Psoas muscle (tissue), 8 donors: Measurements from ENCODE around the gene RTTN. TPM values are rescaled to one million over a fixed set of nuclear protein-coding genes. Genes with fewer than 3 reads are reported as not detected.
"Not testable (repeated sequence)": the region's sequence is repeated elsewhere in the genome, so short reads cannot be mapped to it uniquely, and the experiment has no call there.

Experiments
- ATAC-seq, 4 donors: fragments of 200-7000 bp; cut with Tn5 transposase; one replicate each; pipeline ENCODE4 v1.9.1; 2020; ENCODE audit warnings: moderate library complexity in 3 of 4, mild to moderate bottlenecking in 2 of 4
- DNase-seq, 2 donors: peaks; one replicate each; pipeline ENCODE4 v3.0.0-alpha.2; 2020
- H3K27ac ChIP-seq: fragments of 200-600 bp; one replicate; pipeline ENCODE4 v1.8.0; 2022
- H3K27me3 ChIP-seq, 3 donors: fragments of 200-600 bp in 1 of 3; one replicate each; pipeline versions ENCODE4 v1.6.1 to v1.8.0; 2013 to 2022; ENCODE audit warnings: low read length in 2 of 3, mild to moderate bottlenecking in 2 of 3, moderate library complexity in 1 of 3; ENCODE audit not compliant: insufficient read depth in 3 of 3
- H3K36me3 ChIP-seq, 2 donors: fragments of 200-600 bp in 1 of 2; one replicate each; pipeline versions ENCODE4 v1.6.1 to v1.8.0; 2013 to 2022; ENCODE audit warnings: low read depth in 1 of 2, mild to moderate bottlenecking in 1 of 2, moderate library complexity in 1 of 2; ENCODE audit not compliant: insufficient read depth in 1 of 2
- H3K4me1 ChIP-seq: fragments of 200-600 bp; one replicate; pipeline ENCODE4 v1.8.0; 2022
- H3K4me3 ChIP-seq: fragments of 200-600 bp; one replicate; pipeline ENCODE4 v1.8.0; 2022; ENCODE audit warnings: mild to moderate bottlenecking
- H3K9me3 ChIP-seq: fragments of 200-600 bp; one replicate; pipeline ENCODE4 v1.8.0; 2022
- CTCF ChIP-seq: fragments of 200-600 bp; IDR thresholded peaks from one replicate; pipeline ENCODE4 v1.8.0; 2022; ENCODE audit warnings: antibody characterized with exemption
- WGBS, 3 donors: extraction: QIAGEN DNeasy Blood & Tissue Kit; methylation state at CpG; one replicate each; pipeline versions ENCODE4 v1.1.6 to v1.1.7; 2013; 5-methylcytosine and 5-hydroxymethylcytosine counted together
- intact Hi-C, 2 donors: fragments of 100-400 bp; cut with DNase I; formaldehyde crosslinking; loops; one replicate each; pipeline versions ENCODE4 v1.11.0 to v1.14.2; 2022
- long read RNA-seq, 2 donors: library from polyadenylated mRNA; unstranded; transcript quantifications; one replicate each; pipeline ENCODE4 v2.0.0, GENCODE V29; 2021
- polyA plus RNA-seq, 3 donors: library from polyadenylated mRNA; stranded (reverse); fragments of 200-250 nt; gene quantifications; one replicate each; pipeline ENCODE4 v1.2.3, GENCODE V29; 2013
- total RNA-seq, 4 donors: library from RNA; stranded (reverse); fragmentation: NEBNext Ultra II Directional in 2 of 4; extraction: Animal tissue kit (Norgen Biotek cat#: 25700) in 2 of 4; gene quantifications; one replicate each; pipeline versions ENCODE4 v1.2.1 to v1.2.4, GENCODE V29; 2021 to 2023
- donor health status: healthy with polysubstance abuse.
- donor health status: DM: no; HTN: no; CAD: no; lungs with moderate emphysema.
- donor health status: Bipolar disorder and iron deficiency.
- donor health status: healthy.
- donor health status: DM: yes; HTN: yes; CAD: no.
- donor health status: DM: no; HTN: no; CAD: no.
- donor health status: DM: no; HTN: no; CAD: no.
- donor health status: DM: yes; HTN: yes; CAD: no.

Gene RTTN
- total RNA-seq = 1 to 10 TPM; 3.9 to 7.1 (median 4.5) TPM
- 1 to 10 TPM; 1.6 to 3.4 (median 2.4) TPM for polyA plus RNA-seq
- long read RNA-seq, donor 1, partial matches to known transcripts = 1 of 1 reads
- long read RNA-seq, donor 1, other reads (novel, unspliced or antisense) = 0 of 1 reads
- long read RNA-seq, donor 2, partial matches to known transcripts = 1 of 2 reads
- long read RNA-seq, donor 2, other reads (novel, unspliced or antisense) = 1 of 2 reads

- 0% methylated on average over 76 to 78 of the region's 78 CpGs for WGBS, 3 donors
- peak within 1 kb of the TSS; percentile 90 for H3K4me3 ChIP-seq
- DNase-seq (peak; percentile 94 to 97), ATAC-seq (peak; percentile 99 to 100 (median 100))
- intact Hi-C loops = loop anchor here (2.0 to 5.0 kb wide), 3 partner anchors 82 to 229 kb away; partner anchors contain the start of gene SOCS6 (in 2 of the 2)
- H3K27ac ChIP-seq = peak within 1 kb of the TSS; percentile 99
- no peak for TF ChIP-seq CTCF
- H3K9me3 ChIP-seq = no peaks in the 10 kb centered on the region
- peaks cover 2 to 30% of the 10 kb centered on the region in 2 donors for H3K36me3 ChIP-seq
- no peaks in the 10 kb centered on the region for H3K27me3 ChIP-seq
- peaks cover 8% of the 10 kb centered on the region for H3K4me1 ChIP-seq
These were observed at the start of gene RTTN for GRCh38 chr18:70205421-70206397. Gene RTTN (minus strand): TSS chr18:70205687. CDS start chr18:70205658, 29 bp downstream.

- DNase-seq (no peak), ATAC-seq (no peak)
- Histone ChIP-seq H3K27ac (no peak overlapping the region), H3K9me3 (no peaks in the 10 kb centered on the region), H3K4me3 (no peak overlapping the region), H3K27me3 (no peaks in the 10 kb centered on the region), H3K36me3 (no peaks in the 10 kb centered on the region), H3K4me1 (peaks cover 5% of the 10 kb centered on the region)
- intact Hi-C loops = no loop called here
- no peak for TF ChIP-seq CTCF
- 86 to 88% (median 87%) methylated on average over 12 of the region's 12 CpGs for WGBS, 3 donors
These were observed 45.3 kb upstream of the RTTN start for GRCh38 chr18:70250781-70251180.

- H3K4me3 ChIP-seq, H3K27ac ChIP-seq, H3K27me3 ChIP-seq, H3K9me3 ChIP-seq, H3K4me1 ChIP-seq, DNase-seq, ATAC-seq, H3K36me3 ChIP-seq, intact Hi-C loops: not testable (repeated sequence)
- WGBS, 3 donors = 94 to 97% (median 96%) methylated on average over 18 of the region's 18 CpGs
These were observed 44.4 kb upstream of the RTTN start for GRCh38 chr18:70249861-70250260.

- Histone ChIP-seq H3K4me1 (peaks cover 8% of the 10 kb centered on the region), H3K4me3 (no peak overlapping the region), H3K27ac (no peak overlapping the region), H3K36me3 (no peaks in the 10 kb centered on the region), H3K27me3 (no peaks in the 10 kb centered on the region), H3K9me3 (no peaks in the 10 kb centered on the region)
- WGBS, 3 donors = 85 to 95% (median 89%) methylated on average over 5 of the region's 5 CpGs
- intact Hi-C loops = no loop called here
- DNase-seq = no peak
- ATAC-seq = no peak
- TF ChIP-seq CTCF = no peak
These were observed 43.6 kb upstream of the RTTN start for GRCh38 chr18:70249118-70249517.

GRCh38 chr18:70246061-70246466 lies 40.6 kb upstream of the RTTN start:
- H3K4me3 ChIP-seq = peak overlapping the region; percentile 46
- TF ChIP-seq CTCF = no peak
- ATAC-seq = no peak
- no peak for DNase-seq
- no peaks in the 10 kb centered on the region for H3K27me3 ChIP-seq
- intact Hi-C loops = no loop called here
- H3K9me3 ChIP-seq = no peaks in the 10 kb centered on the region
- no peak overlapping the region for H3K27ac ChIP-seq
- H3K4me1 ChIP-seq = peaks cover 8% of the 10 kb centered on the region
- H3K36me3 ChIP-seq = no peaks in the 10 kb centered on the region
- WGBS, 3 donors = 11 to 33% (median 14%) methylated on average over 4 of the region's 4 CpGs
